IPS DF 4.7 (cell line): ENCODE data around the gene SPRED3.
"Not testable (repeated sequence)": the region's sequence is repeated elsewhere in the genome, so short reads cannot be mapped to it uniquely, and the experiment has no call there.

Experiments
- DNase-seq: peaks from one replicate; pipeline ENCODE4 v3.0.0-alpha.2; 2013; ENCODE audit warnings: low spot score; ENCODE audit errors: extremely low read depth

The SPRED3 gene

DNA sequence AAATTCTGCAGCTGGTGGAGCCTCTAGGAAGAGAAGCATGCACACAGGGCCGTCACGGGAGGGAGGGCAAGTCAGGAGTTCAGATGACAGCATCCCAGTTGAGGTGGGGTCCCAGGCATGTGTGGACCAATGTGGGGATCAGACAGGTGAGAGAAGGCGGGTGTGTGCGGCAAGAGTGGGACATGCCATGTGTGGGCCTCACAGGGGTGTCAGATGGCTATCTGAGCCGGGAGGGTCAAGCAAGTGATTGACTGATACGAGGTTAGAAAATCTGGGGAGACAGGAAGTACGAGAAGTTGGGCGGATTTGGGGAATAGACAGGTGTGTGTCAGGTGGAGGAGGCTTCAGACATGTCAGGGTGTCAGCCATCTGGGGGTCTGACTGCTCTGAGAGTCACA lies 28.6 kb downstream of the SPRED3 start:
- DNase-seq: no peak

DNA sequence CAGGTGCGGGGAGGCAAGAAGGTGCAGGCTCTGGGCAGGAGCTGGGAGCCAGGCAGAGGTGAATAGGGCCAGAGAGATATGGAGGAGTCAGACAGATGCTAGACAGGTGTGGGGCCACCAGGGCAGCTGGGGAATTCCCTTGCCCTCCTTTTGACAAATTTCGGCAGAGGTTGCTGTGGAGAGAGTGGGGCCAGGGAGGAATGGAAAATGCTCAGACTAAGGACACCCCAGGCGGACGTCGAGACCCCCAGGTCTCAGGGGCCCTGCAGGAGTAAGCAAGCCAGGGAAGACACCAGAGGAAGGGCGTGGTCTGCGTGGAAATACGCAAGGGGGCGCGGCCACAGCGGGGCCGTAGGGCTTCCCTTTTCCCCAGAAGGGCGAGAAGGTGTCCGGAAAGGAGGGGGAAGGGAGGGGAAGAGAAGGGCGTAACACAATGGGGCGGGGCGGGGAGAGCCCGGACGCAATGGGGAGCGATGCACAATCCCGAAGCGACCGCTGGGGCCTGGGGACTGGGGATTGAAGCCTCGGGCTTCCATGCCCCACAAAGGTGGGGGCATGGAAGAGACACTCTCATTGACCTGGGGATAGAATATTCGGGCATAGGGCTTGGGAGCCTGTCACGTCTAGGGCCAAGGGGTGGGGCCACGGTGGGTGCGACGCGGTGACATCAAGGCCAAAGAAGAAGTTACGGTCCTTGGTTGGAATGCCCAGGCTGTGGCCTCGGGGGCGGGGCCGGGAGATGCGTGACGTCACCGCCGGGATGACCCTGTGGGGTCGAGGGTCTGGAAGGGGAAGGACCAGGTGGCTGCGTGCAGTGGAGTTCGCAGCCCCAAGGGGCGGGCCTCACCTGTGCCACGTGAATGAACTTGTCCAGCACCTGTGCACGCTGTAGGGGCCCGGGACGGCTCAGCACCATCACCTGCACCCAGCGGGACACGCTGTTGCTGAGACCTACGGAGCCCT lies 29.3 kb downstream of the SPRED3 start:
- DNase-seq: no peak

DNA sequence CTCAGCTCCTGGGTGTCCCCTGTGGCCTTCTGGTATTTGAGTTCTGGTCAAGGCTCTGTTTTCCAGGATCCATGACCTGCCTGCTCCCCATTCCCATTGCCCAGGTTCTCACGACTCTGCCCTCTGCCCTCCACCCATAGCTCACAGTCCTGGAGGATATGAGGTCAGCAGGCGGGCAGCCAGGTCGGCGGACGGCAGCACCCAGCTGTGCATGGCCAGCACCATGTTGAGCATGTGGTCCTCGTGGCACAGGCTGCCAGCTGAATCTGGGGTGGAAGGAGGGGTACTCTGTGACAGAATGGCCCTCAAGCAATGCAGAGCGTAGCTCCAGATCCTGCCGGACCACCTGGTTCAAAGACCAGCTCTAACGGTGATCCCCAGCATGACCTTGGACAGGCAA lies 32.4 kb downstream of the SPRED3 start:
- DNase-seq: no peak

DNA sequence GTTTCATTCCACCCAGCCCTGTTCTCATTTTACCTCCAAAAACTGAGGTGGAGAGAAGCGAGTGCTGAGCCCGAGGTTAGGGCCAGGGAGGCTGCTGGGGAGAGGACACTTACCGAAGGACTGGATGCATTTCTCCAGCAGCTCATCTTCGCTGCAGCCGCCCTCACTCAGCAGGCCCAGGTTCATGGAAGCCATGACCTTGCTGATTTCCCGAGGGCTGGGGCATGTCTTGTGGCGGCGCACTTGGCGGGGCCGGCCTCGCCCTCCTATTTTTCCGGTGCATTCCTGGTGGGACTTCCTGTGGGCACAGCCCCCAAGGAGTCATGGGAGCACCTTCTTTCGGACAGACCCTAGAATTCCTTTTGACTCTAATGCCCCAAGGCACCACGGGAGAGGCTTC lies 33.4 kb downstream of the SPRED3 start:
- DNase-seq: no peak

DNA sequence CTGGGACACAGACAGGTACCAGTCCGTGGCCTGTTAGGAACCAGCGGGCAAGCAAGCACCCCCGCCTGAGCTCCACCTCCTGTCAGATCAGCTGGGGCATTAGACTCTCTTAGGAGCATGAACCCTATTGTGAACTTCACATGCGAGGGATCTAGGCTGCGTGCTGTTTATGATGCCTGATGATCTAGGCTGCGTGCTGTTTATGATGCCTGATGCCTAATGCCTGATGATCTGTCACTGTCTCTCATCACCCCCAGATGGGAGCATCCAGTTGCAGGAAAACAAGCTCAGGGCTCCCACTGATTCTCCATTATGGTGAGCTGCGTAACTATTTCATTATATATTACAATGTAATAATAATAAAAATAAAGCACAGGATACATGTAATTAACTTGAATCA lies 33.9 kb downstream of the SPRED3 start:
- no peak for DNase-seq

DNA sequence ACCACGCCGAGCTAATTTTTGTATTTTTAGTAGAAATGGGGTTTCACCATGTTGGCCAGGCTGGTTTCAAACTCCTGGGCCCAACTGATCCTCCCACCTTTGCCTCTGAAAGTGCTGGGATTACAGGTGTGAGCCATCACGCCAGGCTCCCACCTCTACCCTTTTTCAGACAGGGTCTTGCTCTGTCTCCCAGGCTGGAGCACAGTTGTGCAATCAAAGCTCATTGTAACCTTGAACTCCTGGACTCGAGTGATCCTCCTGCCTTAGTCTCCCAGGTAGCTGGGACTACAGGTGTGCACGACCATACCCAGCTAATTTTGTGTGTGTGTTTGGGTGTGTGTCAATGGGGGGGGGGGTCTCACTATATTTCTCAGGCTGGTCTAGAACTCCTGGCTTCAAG lies 35.8 kb downstream of the SPRED3 start:
- no peak for DNase-seq

DNA sequence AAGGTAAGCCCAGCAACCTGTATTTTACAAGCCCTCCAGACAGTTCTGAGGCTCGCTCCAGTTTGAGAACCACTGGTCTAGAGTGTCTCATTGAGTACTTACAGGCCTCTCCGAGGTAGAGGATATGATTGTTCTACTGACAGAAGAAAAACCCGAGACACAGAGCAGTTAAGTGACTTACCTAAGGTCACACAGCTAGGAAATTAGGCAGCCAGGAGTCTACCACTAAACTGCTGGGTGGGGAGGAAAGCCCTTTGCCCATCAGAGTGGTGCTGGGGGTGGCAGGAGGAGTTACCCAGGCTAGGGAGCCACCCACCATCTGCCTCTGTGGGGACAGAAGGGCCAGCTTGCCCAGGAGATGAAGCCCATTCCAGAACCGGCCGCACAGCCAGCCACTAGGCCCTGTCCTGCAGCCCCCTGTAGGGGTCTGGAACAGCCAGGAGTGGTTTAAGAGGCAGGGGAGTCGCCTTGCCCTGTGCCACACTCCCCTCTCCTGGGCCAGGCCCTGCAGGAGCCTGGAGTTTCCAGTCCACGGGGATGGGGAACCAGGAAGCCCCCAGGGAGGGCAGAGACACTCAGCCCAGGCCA lies 36.8 kb downstream of the SPRED3 start:
- DNase-seq: no peak

DNA sequence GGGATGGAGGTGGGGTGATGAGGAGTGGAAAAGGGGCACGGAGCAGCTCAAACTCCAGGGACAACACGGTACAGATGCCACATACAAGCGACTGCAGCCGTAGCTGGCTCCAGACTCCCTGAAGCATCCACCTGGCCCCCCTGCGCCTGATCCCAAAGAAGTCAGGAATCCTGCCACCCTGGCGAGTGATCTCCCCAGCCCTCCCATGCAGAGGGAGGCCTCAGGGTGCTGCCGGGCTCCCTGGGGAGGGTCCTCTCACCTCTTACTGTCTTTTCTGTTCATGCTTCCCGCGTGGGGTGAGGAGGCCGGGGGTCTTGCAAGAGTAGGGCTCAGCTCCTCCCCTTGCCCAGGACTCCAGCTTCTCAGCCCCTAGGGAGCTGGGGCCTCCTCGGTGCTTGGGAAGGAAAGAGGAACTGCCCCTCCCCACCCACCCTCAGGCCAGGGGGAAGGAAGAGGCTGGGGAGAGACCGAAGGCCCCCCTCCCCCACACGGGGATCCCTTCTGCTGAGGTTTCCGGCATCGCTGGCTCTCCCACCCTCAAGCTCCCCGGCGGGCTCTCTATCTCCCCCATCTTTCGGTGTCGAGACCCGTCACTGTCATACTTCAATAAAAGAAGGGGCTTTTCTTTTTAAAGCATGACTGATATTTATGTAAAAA lies 37.4 kb downstream of the SPRED3 start, which contains the start of gene RASGRP4:
Gene RASGRP4 (minus strand): TSS at position 410 of the 657 bp plus-strand sequence. CDS start 128 bp downstream, at position 282.
- no peak for DNase-seq

DNA sequence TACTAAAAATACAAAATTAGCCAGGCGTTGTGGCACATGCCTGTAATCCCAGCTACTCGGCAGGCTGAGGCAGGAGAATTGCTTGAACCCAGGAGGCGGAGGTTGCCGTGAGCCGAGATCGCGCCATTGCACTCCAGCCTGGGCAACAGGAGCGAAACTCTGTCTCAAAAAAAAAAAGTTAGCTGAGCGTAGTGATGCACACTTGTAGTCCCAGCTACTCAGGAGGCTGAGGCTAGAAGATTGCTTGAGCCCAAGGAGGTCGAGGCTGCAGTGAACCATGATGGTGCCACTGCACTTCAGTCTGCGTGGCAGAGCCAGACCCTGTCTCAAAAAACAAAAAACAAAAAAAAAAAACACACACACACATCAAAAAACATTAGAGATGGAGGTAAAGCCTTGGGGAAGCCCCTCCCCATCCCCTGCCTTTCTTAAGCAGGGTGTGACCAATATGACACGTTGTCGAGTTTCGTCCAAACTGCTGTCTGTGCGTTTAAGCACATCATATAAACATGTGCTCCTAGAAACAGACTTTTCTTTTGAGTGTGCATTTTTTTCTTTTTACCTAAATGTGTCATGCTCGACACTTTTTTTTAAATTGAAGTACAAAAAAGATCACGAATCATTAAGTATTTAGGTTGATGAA lies 38.7 kb downstream of the SPRED3 start:
- not testable (repeated sequence) for DNase-seq

DNA sequence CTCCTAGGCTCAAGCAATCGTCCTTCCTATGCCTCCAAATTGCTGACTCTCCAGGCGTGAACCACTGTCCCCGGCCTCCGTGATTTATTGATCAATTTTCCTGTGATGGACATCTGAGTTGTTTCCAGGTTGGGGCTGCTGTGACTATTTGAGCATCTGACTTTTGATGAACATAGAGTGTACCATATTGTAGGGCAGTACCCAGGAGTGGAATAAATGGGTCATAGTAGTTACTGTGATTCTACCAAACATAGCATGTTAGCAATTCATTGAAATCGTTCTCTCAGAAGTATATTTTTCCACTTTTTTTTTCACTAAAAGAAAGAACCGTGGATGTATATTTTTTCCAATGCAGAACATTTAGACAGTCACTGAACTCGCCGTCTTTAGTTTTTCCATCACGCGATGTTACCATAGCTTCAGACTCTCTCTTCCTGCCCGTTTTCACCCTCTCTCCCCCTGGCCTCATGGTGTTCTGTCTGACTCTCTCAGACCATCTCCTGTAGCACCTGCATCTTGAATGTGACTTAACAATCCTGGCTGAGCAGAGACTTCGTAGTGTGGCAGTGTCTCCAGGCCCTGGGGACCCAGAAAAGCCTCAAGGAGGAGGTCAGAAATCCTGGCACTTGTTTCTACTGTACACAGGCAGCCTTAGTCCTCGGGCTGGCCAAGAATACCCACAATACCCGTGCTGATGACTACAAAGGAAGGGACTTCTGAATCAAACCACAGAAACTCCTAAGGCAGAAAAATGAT lies 40.7 kb downstream of the SPRED3 start:
- no peak for DNase-seq

DNA sequence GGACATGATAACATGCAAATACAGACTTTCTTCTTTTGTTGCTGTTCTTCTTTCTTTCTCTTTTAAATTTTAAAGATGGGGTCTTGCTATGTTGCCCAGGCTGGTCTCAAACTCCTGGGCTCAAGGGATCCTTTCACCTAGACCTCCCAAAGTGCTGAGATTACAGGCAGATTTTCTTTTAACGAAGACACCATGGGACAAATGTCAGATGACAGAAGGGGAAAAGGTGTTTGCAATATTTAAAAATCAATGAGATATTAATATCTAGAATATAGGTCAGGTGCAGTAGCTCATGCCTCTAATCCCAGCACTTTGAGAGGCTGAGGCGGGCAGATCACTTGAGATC lies 41.3 kb downstream of the SPRED3 start:
- DNase-seq: no peak

DNA sequence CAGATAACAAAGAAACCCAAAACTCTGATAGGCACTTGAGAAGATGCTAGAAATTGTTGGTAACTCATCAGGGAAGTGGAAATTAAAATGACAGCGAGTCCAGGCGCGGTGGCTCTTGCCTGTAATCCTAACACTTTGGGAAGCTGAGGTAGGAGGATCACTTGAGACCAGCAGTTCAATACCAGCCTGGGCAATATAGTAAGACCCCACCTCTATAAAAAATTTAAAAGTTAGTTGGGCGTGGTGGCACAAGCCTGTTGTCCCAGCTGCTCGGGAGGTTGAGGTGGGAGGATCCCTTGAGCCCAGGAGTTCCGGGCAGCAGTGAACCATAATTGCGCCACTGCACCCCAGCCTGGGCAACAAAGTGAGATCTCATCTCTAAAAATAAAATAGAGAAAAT lies 42.4 kb downstream of the SPRED3 start:
- no peak for DNase-seq

DNA sequence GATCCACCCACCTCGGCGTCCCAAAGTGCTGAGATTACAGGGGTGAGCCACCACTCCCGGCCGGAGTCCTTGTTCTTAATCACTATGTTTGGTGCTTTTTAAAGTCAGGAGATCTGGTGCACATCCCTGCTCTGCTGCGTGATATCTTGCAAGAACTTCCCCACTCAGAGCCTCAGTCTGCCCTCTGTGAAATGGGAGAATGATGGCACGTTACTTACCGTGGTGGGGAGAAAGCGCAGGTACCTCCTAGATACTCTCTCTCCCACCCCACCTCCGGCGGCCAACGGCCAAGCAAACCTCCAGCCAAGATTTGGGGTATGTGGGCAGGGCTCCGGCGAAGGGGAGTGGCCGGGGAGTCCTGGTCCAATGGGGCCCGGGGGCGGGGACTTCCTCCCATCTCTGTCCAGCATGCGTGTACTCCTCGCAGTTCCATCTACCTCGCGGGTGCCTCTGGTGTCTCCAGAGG lies 44.8 kb downstream of the SPRED3 start, which contains the start of gene RYR1:
Gene RYR1 (plus strand): TSS at position 424 of the 466 bp plus-strand sequence. CDS start 139 bp downstream, outside the sequence.
- DNase-seq: no peak

DNA sequence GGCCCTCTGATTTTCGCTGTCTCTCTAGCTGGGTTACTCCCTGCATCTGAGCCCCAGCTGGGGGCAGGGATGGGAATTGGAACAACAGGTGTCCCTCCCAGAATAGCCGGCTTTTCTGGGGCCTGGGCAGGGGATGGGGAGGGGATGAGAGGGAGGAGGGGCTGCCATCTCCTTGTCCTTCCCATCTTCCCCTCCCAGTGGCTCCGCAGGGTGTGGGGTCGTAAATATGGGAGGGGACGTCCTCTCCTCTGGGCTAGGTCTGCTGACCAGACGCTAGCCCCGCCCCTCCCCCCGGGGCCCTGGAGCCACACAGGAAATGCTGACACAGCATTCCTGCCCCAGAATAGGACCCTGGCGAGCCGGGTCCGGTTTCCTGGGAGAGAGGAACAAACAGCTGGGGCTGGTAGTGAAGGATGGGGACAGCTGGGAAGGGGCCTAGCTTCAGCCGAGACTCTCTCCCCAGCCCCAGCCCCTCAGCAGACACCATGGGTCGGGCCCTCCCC lies 46.1 kb downstream of the SPRED3 start:
- DNase-seq: no peak

DNA sequence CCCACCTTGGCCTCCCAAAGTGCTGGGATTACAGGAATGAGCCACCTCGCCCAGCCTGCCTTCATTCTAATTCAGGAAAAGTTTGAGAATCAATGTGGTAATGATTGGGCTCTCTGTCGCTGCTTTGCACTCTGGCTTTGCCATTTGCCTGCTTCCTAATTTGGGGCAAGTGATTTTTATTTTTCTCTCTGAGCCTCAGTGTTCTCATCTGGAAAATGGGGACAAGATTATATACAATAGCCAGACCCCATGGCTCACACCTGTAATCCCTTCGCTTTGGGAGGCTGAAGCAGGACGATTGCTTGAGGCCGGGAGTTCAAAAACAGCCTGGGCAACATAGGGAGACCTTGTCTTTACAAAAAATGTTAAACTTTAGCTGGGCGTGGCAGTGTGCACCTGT lies 48.8 kb downstream of the SPRED3 start:
- DNase-seq: no peak

DNA sequence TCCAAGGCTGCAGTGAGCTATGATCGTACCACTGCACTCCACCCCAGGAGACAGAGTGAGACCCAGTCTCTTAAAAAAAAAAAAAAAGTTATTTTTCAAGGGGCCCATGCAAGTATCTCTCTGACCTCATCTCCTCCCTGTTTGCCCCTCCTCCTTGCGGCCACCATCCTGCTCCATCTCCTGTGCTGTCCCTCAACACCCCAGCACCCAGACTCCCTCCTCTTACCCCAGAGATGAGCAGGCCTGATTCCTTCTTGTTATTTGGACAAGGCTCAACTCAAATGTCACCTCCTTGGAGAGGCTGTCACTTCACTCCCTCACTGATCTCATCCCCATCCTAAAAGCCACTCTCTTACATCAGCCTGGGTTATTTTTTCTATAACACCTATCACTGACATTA lies 49.4 kb downstream of the SPRED3 start:
- no peak for DNase-seq

DNA sequence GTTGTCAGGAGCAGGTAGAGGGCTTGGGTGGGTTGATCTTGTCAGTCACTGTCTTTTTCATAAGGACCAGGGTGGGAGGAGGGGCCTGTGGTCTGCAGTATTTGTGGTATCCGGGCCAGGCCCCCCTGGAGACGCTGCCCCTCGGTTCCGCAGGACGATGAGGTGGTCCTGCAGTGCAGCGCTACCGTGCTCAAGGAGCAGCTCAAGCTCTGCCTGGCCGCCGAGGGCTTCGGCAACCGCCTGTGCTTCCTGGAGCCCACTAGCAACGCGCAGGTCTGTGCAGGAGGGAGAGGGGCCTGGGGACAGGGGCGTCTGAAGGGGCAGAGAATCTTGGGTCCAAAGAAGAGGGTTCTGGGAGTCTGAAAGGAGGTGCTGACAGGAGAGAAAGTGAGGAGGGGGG lies 52.1 kb downstream of the SPRED3 start:
- no peak for DNase-seq

DNA sequence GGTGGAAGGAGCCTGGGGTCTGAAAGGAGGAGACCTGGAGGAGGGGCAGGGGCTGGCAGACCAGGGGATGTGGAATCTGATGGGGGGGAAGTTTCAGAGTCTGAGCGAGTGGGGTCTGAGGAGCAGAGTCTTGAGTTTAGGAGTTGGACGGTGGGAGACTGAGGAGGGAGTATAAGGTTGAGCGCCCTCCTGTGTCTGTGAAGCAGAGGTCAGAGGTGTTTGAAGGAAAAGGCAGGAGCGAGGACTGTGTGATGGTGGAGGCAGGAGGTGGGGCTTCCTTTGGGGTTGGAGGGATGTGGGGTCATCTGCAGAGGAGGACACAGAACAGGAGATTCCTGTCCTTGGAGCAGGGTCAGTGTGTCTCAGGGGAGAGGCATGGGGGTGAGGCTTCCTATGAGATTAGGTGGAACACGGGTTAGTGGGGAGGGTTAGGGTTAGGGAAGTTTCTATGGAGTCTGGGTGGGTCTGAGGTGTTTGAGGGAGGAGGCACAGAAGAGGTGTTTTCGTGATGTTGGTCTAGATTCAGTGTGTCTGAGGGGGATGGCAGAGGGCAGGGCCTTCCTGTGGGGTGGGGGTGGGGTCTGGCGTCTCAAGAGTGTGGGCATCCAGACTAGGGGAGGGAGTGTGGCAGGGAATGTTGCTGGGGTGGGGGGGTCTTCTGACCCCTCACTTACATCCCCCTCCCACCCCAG lies 53.3 kb downstream of the SPRED3 start:
- no peak for DNase-seq

DNA sequence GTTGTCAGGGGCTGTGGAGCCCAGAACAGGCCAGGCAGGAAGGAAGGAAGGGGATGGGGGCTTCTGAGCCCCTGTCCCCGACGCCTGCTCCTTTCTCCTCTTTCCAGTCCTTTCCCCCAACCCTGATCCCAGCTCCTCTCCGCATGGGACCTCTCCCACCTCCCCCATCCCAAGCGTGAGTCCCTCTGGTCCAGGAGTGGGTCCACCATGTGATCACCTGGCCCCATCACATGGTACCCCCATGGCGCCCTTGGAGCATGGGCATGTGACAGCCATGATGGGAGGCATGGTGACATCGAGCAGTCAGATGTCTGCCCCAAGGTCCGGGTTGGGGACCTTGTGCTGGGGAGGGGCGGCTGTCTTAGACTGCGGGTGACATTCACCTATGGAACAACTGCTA lies 54.2 kb downstream of the SPRED3 start:
- DNase-seq: no peak

DNA sequence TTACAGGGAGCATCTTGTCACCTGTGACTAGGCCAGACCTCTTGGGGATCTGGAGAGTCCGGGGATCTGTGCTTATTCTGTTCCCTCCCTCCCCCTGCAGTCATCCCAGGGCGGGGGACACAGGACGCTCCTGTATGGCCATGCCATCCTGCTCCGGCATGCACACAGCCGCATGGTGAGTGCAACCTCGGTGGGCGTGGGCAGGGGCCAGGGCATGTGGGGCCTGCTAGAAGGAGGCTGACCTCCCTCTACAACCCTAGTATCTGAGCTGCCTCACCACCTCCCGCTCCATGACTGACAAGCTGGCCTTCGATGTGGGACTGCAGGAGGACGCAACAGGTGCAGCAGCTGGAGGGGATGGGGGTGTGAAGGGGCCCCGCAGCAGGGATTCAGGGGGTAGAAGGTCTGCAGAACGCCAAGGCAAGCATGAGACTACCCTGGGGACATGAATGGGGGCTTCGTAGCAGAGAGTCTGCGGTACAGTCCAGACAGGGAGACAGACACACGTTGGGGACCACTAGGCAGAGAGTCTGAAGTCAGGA lies 55.0 kb downstream of the SPRED3 start:
- DNase-seq: no peak
